Body of pancreas (tissue), 4 donors: ENCODE data around the gene DLG2.

Experiments
- POLR2A ChIP-seq, 3 donors: fragments of 450-650 bp; IDR thresholded peaks; one replicate each; pipeline ENCODE4 v1.6.1; 2016; ENCODE audit warnings: antibody characterized with exemption in 3 of 3, mild to moderate bottlenecking in 2 of 3
- TF ChIP-seq, protein P1 (sequence below), 7 experiments: fragments of 450-650 bp in 4 of 7; fragments of 200-600 bp in 3 of 7; sonication (generic) in 3 of 7; IDR thresholded peaks; one replicate each; pipeline ENCODE4 v1.5.1; 2016 to 2019; ENCODE audit warnings: antibody characterized with exemption in 7 of 7

DNA sequence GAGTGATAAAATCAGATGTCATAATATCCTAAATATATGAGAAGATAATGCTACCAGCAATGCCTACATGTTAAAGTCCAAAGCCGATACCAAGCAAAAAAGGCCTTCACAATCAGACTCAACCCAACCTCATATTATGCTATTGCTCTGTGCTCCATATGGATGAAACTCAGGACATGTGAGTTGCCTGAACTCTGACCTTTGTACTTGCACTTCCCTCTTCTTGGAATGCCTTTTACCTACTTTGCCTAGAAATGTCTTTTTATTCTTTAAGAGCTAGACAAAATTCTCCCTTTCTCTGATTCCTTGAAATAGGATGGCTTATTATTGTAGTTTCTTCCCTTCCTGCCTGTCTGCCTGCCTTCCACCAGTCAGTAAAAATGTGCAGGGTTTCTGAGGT is 1386.3 kb downstream of the DLG2 start:
- TF ChIP-seq, protein P1, sequence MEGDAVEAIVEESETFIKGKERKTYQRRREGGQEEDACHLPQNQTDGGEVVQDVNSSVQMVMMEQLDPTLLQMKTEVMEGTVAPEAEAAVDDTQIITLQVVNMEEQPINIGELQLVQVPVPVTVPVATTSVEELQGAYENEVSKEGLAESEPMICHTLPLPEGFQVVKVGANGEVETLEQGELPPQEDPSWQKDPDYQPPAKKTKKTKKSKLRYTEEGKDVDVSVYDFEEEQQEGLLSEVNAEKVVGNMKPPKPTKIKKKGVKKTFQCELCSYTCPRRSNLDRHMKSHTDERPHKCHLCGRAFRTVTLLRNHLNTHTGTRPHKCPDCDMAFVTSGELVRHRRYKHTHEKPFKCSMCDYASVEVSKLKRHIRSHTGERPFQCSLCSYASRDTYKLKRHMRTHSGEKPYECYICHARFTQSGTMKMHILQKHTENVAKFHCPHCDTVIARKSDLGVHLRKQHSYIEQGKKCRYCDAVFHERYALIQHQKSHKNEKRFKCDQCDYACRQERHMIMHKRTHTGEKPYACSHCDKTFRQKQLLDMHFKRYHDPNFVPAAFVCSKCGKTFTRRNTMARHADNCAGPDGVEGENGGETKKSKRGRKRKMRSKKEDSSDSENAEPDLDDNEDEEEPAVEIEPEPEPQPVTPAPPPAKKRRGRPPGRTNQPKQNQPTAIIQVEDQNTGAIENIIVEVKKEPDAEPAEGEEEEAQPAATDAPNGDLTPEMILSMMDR (IDR thresholded peaks at IDR 0.05) = no peak
- TF ChIP-seq POLR2A (IDR thresholded peaks at IDR 0.05) = no peak
